GM12878 (cell line): ENCODE data around the gene SNRPD2. TPM values are rescaled to one million over a fixed set of nuclear protein-coding genes. Genes with fewer than 3 reads are reported as not detected.

ENCODE experiments used
- BHLHE40 ChIP-seq, 2 experiments: fragments of 450-650 bp in 1 of 2; IDR thresholded peaks; 2 replicates each; pipeline ENCODE4 v1.6.1; 2011 to 2017; ENCODE audit warnings: low read depth in 2 of 2, borderline replicate concordance in 1 of 2, improper control_type of control experiment in 1 of 2, low read length in 1 of 2, mild to moderate bottlenecking in 1 of 2
- CBX3 ChIP-seq: fragments of 200-600 bp; sonication (generic); IDR thresholded peaks from 2 replicates; pipeline ENCODE4 v1.6.1; 2016; ENCODE audit warnings: low read depth, borderline replicate concordance
- CBX5 ChIP-seq: sonication (generic); IDR thresholded peaks from 2 replicates; pipeline ENCODE4 v1.6.1; 2016; ENCODE audit warnings: low read depth, moderate library complexity, mild to moderate bottlenecking, inconsistent platforms
- CREM ChIP-seq: IDR thresholded peaks from 2 replicates; pipeline ENCODE4 v1.6.1; 2014; ENCODE audit warnings: antibody characterized with exemption, low read depth
- GABPA ChIP-seq: IDR thresholded peaks from 2 replicates; pipeline ENCODE4 v1.6.1; 2014; ENCODE audit warnings: antibody characterized with exemption, low read depth, mild to moderate bottlenecking, inconsistent platforms
- HDAC6 ChIP-seq: fragments of 200-600 bp; sonication (generic); IDR thresholded peaks from one replicate; pipeline ENCODE4 v1.8.0; 2017; ENCODE audit warnings: antibody characterized with exemption; ENCODE audit not compliant: unreplicated experiment
- JUNB ChIP-seq: IDR thresholded peaks from 2 replicates; pipeline ENCODE4 v1.6.1; 2016; ENCODE audit warnings: antibody characterized with exemption, mild to moderate bottlenecking
- KLF5 ChIP-seq: fragments of 450-650 bp; IDR thresholded peaks from 2 replicates; pipeline ENCODE4 v1.6.1; 2014; ENCODE audit warnings: mild to moderate bottlenecking; ENCODE audit not compliant: partially characterized antibody
- MEF2A ChIP-seq: IDR thresholded peaks from 2 replicates; pipeline ENCODE4 v1.6.1; 2011; ENCODE audit warnings: low read depth, mild to moderate bottlenecking, low read length, moderate library complexity; ENCODE audit not compliant: insufficient read depth
- MEF2B ChIP-seq: fragments of 450-650 bp; IDR thresholded peaks from 2 replicates; pipeline ENCODE4 v1.6.1; 2018; ENCODE audit warnings: mild to moderate bottlenecking, moderate library complexity; ENCODE audit not compliant: partially characterized antibody, poor library complexity, severe bottlenecking
- MTA2 ChIP-seq: fragments of 450-650 bp; IDR thresholded peaks from 2 replicates; pipeline ENCODE4 v1.6.1; 2016; ENCODE audit warnings: low read depth, mild to moderate bottlenecking, moderate library complexity
- MYB ChIP-seq: fragments of 150-350 bp; IDR thresholded peaks from 2 replicates; pipeline ENCODE4 v1.6.1; 2014; ENCODE audit warnings: mild to moderate bottlenecking, low read depth, low read length, borderline replicate concordance
- NFYB ChIP-seq: IDR thresholded peaks from 2 replicates; pipeline ENCODE4 v1.6.1; 2011; ENCODE audit warnings: low read depth, mild to moderate bottlenecking, low read length, improper control_type of control experiment, moderate library complexity; ENCODE audit not compliant: insufficient read depth
- NR2C1 ChIP-seq: fragments of 450-650 bp; IDR thresholded peaks from 2 replicates; pipeline ENCODE4 v1.6.1; 2017; ENCODE audit warnings: antibody characterized with exemption, mild to moderate bottlenecking, moderate library complexity
- NR2F1 ChIP-seq: fragments of 450-650 bp; conservative IDR thresholded peaks from 2 replicates; pipeline ENCODE4 v1.6.1; 2017; ENCODE audit warnings: mild to moderate bottlenecking
- POLR2AphosphoS2 ChIP-seq: IDR thresholded peaks from 2 replicates; pipeline ENCODE4 v1.6.1; 2011; ENCODE audit warnings: low read depth, mild to moderate bottlenecking, low read length, improper control_type of control experiment, moderate library complexity
- RB1 ChIP-seq: fragments of 450-650 bp; formaldehyde crosslinking; IDR thresholded peaks from 2 replicates; pipeline ENCODE4 v1.6.1; 2017; ENCODE audit warnings: mild to moderate bottlenecking, borderline replicate concordance
- ZBED1 ChIP-seq: IDR thresholded peaks from 2 replicates; pipeline ENCODE4 v1.6.1; 2016; ENCODE audit warnings: borderline replicate concordance
- ZNF384 ChIP-seq: IDR thresholded peaks from 2 replicates; pipeline ENCODE4 v1.6.1; 2012; ENCODE audit warnings: low read depth, mild to moderate bottlenecking, low read length, improper control_type of control experiment, borderline replicate concordance
- polyA plus RNA-seq, 11 experiments: library from polyadenylated mRNA; depleted of rRNA in 4 of 11; unstranded in 6 of 11; stranded (reverse) in 5 of 11; fragments of >200 nt; fragmentation: Nextera tagmentation in 4 of 11; fragmentation: Illumina TruSeq in 1 of 11; extraction: Ambion mirVana in 4 of 11; extraction: Trizol in 1 of 11; gene quantifications; 1 replicate in 1 of 11; 2 replicates in 10 of 11; pipeline versions ENCODE4 v1.2.1 to v1.2.3, GENCODE V29; 2011 to 2016; ENCODE audit warnings: inconsistent platforms in 2 of 11, missing spikeins in 2 of 11, low read depth in 1 of 11
- total RNA-seq, 4 experiments: library from RNA; depleted of rRNA in 3 of 4; stranded (reverse); fragments of >200 nt in 3 of 4; fragmentation: Illumina TruSeq in 1 of 4; extraction: Trizol in 1 of 4; gene quantifications; 2 replicates each; pipeline versions ENCODE4 v1.2.1 to v1.2.3, GENCODE V29; 2013 to 2021
- TF ChIP-seq, protein P1 (sequence below), 3 experiments: IDR thresholded peaks in 2 of 3; conservative IDR thresholded peaks in 1 of 3; 2 replicates each; pipeline ENCODE4 v1.5.1; 2011; ENCODE audit warnings: low read depth in 3 of 3, low read length in 3 of 3, mild to moderate bottlenecking in 3 of 3, control low read depth in 2 of 3, moderate library complexity in 2 of 3, inconsistent platforms in 1 of 3, mixed read lengths in 1 of 3; ENCODE audit not compliant: control insufficient read depth in 2 of 3, insufficient read depth in 1 of 3; ENCODE audit errors: extremely low read depth in 1 of 3
- TF ChIP-seq, protein P2 (sequence below): fragments of 450-650 bp; IDR thresholded peaks from 2 replicates; pipeline ENCODE4 v1.6.1; 2018; ENCODE audit warnings: mild to moderate bottlenecking, low read depth, moderate library complexity; ENCODE audit not compliant: partially characterized antibody
- TF ChIP-seq, protein P3 (sequence below): fragments of 450-650 bp; IDR thresholded peaks from 2 replicates; pipeline ENCODE4 v1.6.1; 2018; ENCODE audit warnings: borderline replicate concordance, mild to moderate bottlenecking; ENCODE audit not compliant: partially characterized antibody
- TF ChIP-seq, protein P4 (sequence below): fragments of 450-650 bp; IDR thresholded peaks from 2 replicates; pipeline ENCODE4 v1.6.1; 2014; ENCODE audit warnings: mild to moderate bottlenecking

SNRPD2 gene
- total and polyA plus RNA-seq, 10 of the 15 experiments (the other 5 are each of a cell fraction or from before 2014, with no cell fraction given), result 526 to 3,621 (median 951) TPM

DNA sequence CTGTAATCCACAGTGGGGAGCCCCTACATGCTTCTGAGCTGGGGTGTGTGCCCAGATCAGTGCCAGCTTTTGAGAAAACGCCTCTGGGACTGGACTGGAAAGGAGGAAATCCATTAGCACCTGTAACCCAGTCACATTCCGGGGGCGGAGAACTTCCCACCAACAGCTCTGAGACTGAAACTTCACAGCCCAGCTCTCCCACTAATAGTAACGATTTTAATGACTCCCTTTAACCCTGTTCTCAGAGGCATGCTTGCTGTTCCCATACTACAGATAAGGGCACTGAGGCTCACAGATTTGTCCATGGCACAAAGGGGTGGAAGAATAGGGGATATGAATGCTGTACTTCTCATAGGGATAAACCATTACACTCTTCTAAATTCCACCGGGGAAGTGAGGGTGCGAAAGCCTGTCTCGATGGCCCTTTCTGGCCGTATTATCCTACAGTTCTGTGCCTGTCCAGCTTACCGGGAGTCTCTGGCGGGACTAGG, 38.1 kb upstream of the SNRPD2 start (continued):
- TF ChIP-seq RB1 (no peak), MYB (no peak), GABPA (no peak), CBX5 (no peak), ZNF384 (no peak), NR2C1 (no peak), KLF5 (no peak), JUNB (no peak), NR2F1 (peak; percentile 46; the same call in 1 of the 2 replicates), BHLHE40 (IDR thresholded peaks at IDR 0.05; ENCODE audit: borderline replicate concordance in 1 of 2, low read depth in 2 of 2, low read length in 1 of 2) (peak in 1 of 2 experiments; percentile 35; a peak in 1 of 4 replicates), NFYB (0 out of 2 replicates have a peak, but pooled peaks have one; percentile 29), MEF2A (no peak), MEF2B (peak; percentile 70), HDAC6 (no peak), ZBED1 (no peak), CBX3 (no peak), CREM (no peak), POLR2AphosphoS2 (no peak), MTA2 (peak; percentile 79)
- TF ChIP-seq, protein P1, sequence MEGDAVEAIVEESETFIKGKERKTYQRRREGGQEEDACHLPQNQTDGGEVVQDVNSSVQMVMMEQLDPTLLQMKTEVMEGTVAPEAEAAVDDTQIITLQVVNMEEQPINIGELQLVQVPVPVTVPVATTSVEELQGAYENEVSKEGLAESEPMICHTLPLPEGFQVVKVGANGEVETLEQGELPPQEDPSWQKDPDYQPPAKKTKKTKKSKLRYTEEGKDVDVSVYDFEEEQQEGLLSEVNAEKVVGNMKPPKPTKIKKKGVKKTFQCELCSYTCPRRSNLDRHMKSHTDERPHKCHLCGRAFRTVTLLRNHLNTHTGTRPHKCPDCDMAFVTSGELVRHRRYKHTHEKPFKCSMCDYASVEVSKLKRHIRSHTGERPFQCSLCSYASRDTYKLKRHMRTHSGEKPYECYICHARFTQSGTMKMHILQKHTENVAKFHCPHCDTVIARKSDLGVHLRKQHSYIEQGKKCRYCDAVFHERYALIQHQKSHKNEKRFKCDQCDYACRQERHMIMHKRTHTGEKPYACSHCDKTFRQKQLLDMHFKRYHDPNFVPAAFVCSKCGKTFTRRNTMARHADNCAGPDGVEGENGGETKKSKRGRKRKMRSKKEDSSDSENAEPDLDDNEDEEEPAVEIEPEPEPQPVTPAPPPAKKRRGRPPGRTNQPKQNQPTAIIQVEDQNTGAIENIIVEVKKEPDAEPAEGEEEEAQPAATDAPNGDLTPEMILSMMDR (IDR thresholded peaks at IDR 0.05 in 2 of 3, conservative IDR thresholded peaks at IDR 0.05 in 1 of 3; ENCODE audit: control insufficient read depth in 2 of 3, extremely low read depth in 1 of 3, insufficient read depth in 1 of 3, low read depth in 3 of 3, low read length in 3 of 3), result no peak
- TF ChIP-seq, protein P2, sequence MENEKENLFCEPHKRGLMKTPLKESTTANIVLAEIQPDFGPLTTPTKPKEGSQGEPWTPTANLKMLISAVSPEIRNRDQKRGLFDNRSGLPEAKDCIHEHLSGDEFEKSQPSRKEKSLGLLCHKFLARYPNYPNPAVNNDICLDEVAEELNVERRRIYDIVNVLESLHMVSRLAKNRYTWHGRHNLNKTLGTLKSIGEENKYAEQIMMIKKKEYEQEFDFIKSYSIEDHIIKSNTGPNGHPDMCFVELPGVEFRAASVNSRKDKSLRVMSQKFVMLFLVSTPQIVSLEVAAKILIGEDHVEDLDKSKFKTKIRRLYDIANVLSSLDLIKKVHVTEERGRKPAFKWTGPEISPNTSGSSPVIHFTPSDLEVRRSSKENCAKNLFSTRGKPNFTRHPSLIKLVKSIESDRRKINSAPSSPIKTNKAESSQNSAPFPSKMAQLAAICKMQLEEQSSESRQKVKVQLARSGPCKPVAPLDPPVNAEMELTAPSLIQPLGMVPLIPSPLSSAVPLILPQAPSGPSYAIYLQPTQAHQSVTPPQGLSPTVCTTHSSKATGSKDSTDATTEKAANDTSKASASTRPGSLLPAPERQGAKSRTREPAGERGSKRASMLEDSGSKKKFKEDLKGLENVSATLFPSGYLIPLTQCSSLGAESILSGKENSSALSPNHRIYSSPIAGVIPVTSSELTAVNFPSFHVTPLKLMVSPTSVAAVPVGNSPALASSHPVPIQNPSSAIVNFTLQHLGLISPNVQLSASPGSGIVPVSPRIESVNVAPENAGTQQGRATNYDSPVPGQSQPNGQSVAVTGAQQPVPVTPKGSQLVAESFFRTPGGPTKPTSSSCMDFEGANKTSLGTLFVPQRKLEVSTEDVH, result no peak
- TF ChIP-seq, protein P3, sequence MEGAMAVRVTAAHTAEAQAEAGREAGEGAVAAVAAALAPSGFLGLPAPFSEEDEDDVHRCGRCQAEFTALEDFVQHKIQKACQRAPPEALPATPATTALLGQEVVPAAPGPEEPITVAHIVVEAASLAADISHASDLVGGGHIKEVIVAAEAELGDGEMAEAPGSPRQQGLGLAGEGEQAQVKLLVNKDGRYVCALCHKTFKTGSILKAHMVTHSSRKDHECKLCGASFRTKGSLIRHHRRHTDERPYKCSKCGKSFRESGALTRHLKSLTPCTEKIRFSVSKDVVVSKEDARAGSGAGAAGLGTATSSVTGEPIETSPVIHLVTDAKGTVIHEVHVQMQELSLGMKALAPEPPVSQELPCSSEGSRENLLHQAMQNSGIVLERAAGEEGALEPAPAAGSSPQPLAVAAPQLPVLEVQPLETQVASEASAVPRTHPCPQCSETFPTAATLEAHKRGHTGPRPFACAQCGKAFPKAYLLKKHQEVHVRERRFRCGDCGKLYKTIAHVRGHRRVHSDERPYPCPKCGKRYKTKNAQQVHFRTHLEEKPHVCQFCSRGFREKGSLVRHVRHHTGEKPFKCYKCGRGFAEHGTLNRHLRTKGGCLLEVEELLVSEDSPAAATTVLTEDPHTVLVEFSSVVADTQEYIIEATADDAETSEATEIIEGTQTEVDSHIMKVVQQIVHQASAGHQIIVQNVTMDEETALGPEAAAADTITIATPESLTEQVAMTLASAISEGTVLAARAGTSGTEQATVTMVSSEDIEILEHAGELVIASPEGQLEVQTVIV, result no peak
- TF ChIP-seq, protein P4, sequence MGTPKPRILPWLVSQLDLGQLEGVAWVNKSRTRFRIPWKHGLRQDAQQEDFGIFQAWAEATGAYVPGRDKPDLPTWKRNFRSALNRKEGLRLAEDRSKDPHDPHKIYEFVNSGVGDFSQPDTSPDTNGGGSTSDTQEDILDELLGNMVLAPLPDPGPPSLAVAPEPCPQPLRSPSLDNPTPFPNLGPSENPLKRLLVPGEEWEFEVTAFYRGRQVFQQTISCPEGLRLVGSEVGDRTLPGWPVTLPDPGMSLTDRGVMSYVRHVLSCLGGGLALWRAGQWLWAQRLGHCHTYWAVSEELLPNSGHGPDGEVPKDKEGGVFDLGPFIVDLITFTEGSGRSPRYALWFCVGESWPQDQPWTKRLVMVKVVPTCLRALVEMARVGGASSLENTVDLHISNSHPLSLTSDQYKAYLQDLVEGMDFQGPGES, result no peak
